B cell (primary cell): ENCODE data around the gene CNGA1. TPM values are rescaled to one million over a fixed set of nuclear protein-coding genes. Genes with fewer than 3 reads are reported as not detected.
A peak's percentile ranks its signal among the peaks of the same experiment; 100 is the strongest.

Experiments
- ATAC-seq: fragments of 200-7000 bp; cut with Tn5 transposase; one replicate; pipeline ENCODE4 v1.10.0; 2021; ENCODE audit warnings: low read depth, mild to moderate bottlenecking, moderate number of reproducible peaks, moderate library complexity
- CTCF ChIA-PET: fragments of 350-600 bp; sonication (Branson Sonifier 250); formaldehyde crosslinking; loops from one replicate; lab custom pipeline; 2021; ENCODE audit warnings: antibody characterized with exemption, inconsistent platforms; lab: Charles Lee
- POLR2A ChIA-PET: fragments of 350-600 bp; sonication (Branson Sonifier 250); formaldehyde crosslinking; loops from one replicate; lab custom pipeline; 2021; ENCODE audit warnings: antibody characterized with exemption; lab: Charles Lee
- DNase-seq: peaks from one replicate; pipeline ENCODE4 v3.0.0; 2013
- H2AFZ ChIP-seq: 2 replicates; pipeline ENCODE4 v1.6.1; 2012; ENCODE audit warnings: mild to moderate bottlenecking, low read depth, low read length; ENCODE audit not compliant: insufficient read depth, poor library complexity, severe bottlenecking
- H3K27ac ChIP-seq, 2 donors: 1 replicate in 1 of 2; 2 replicates in 1 of 2; pipeline ENCODE4 v1.5.1; 2012 to 2013; ENCODE audit warnings: low read length in 2 of 2, mild to moderate bottlenecking in 2 of 2, moderate library complexity in 1 of 2
- H3K27me3 ChIP-seq, 4 experiments: fragments of 200-600 bp in 1 of 4; sonication (generic) in 1 of 4; replicated peaks in 1 of 4; 1 replicate in 2 of 4; 2 replicates in 2 of 4; pipeline versions ENCODE4 v1.6.1 to v1.7.0; 2013 to 2016; ENCODE audit warnings: low read length in 3 of 4, mild to moderate bottlenecking in 2 of 4, mixed read lengths in 1 of 4, moderate library complexity in 1 of 4; ENCODE audit not compliant: insufficient read depth in 4 of 4, control insufficient read depth in 3 of 4; ENCODE audit errors: control extremely low read depth in 1 of 4
- H3K36me3 ChIP-seq, 2 experiments: replicated peaks in 1 of 2; 1 replicate in 1 of 2; 2 replicates in 1 of 2; pipeline versions ENCODE4 v1.6.1 to v1.7.1; 2013; ENCODE audit warnings: low read length in 1 of 2; ENCODE audit not compliant: insufficient read depth in 2 of 2, control insufficient read depth in 1 of 2; ENCODE audit errors: control extremely low read depth in 1 of 2, extremely low read depth in 1 of 2
- H3K4me1 ChIP-seq, 2 donors: fragments of 200-600 bp in 1 of 2; sonication (generic) in 1 of 2; 1 replicate in 1 of 2; 2 replicates in 1 of 2; pipeline versions ENCODE4 v1.5.1 to v1.6.1; 2013 to 2017; ENCODE audit warnings: low read length in 2 of 2; ENCODE audit not compliant: control insufficient read depth in 2 of 2, insufficient read depth in 2 of 2
- H3K4me2 ChIP-seq: replicated peaks from 2 replicates; pipeline ENCODE3; 2012; ENCODE audit warnings: mild to moderate bottlenecking, low read depth, low read length; ENCODE audit not compliant: poor library complexity, severe bottlenecking
- H3K4me3 ChIP-seq, 5 experiments: fragments of 200-600 bp in 1 of 5; sonication (generic) in 1 of 5; 1 replicate in 3 of 5; 2 replicates in 2 of 5; pipeline versions ENCODE4 v1.5.1 to v1.7.0; 2011 to 2016; ENCODE audit warnings: low read length in 4 of 5, mild to moderate bottlenecking in 4 of 5, low read depth in 2 of 5, control low read depth in 1 of 5, moderate library complexity in 1 of 5; ENCODE audit not compliant: insufficient read depth in 1 of 5; ENCODE audit errors: control extremely low read depth in 1 of 5, extremely low read depth in 1 of 5
- H3K79me2 ChIP-seq: fragments of 200-600 bp; sonication (generic); one replicate; pipeline ENCODE4 v1.6.0; 2016; ENCODE audit warnings: low read length; ENCODE audit not compliant: control insufficient read depth, insufficient read depth
- H3K9ac ChIP-seq: fragments of 200-600 bp; sonication (generic); 2 replicates; pipeline ENCODE4 v1.6.1; 2017; ENCODE audit warnings: mild to moderate bottlenecking, low read length, moderate library complexity
- H3K9me3 ChIP-seq, 3 donors: one replicate each; pipeline versions ENCODE4 v1.6.1 to v1.7.1; 2013; ENCODE audit warnings: low read length in 2 of 3; ENCODE audit not compliant: control insufficient read depth in 2 of 3, insufficient read depth in 1 of 3; ENCODE audit errors: control extremely low read depth in 1 of 3
- H4K20me1 ChIP-seq: 2 replicates; pipeline ENCODE4 v1.6.0; 2012; ENCODE audit warnings: mild to moderate bottlenecking, low read length; ENCODE audit not compliant: insufficient read depth, control insufficient read depth, poor library complexity, severe bottlenecking
- H3K27ac Mint-ChIP-seq: one replicate; pipeline ENCODE4 v1.8.0; 2021; ENCODE audit warnings: mixed read lengths
- H3K27me3 Mint-ChIP-seq: one replicate; pipeline ENCODE4 v1.8.0; 2021; ENCODE audit warnings: mixed read lengths
- H3K4me1 Mint-ChIP-seq: one replicate; pipeline ENCODE4 v1.8.0; 2021; ENCODE audit warnings: mixed read lengths
- H3K4me3 Mint-ChIP-seq: one replicate; pipeline ENCODE4 v1.8.0; 2021; ENCODE audit warnings: mixed read lengths
- H3K9me3 Mint-ChIP-seq: one replicate; pipeline ENCODE4 v1.8.0; 2022; ENCODE audit warnings: mixed read lengths; ENCODE audit not compliant: insufficient read depth
- EZH2 ChIP-seq: IDR thresholded peaks from 2 replicates; pipeline ENCODE4 v1.6.1; 2012; ENCODE audit warnings: borderline replicate concordance, low read depth, mild to moderate bottlenecking, moderate library complexity, low read length; ENCODE audit not compliant: insufficient read depth, poor library complexity, severe bottlenecking
- WGBS: methylation state at CpG from one replicate; pipeline ENCODE4 v1.1.5; 2013; ENCODE audit warnings: missing lambda C conversion rate; ENCODE audit not compliant: insufficient coverage; 5-methylcytosine and 5-hydroxymethylcytosine counted together
- intact Hi-C: fragments of 100-400 bp; cut with micrococcal nuclease; formaldehyde crosslinking; loops from one replicate; pipeline ENCODE4 v1.10.0; 2022
- polyA plus RNA-seq: library from polyadenylated mRNA; depleted of rRNA; stranded (reverse); fragments of >200 nt; gene quantifications from 2 replicates; pipeline ENCODE4 v1.2.3, GENCODE V29; 2012
- total RNA-seq, 2 donors: library from RNA; stranded (reverse); fragments of 120-200 nt in 1 of 2; gene quantifications; 1 replicate in 1 of 2; 2 replicates in 1 of 2; pipeline versions ENCODE4 v1.2.3 to v1.2.4, GENCODE V29; 2013 to 2022
- TF ChIP-seq, protein P1 (sequence below): fragments of 200-600 bp; IDR thresholded peaks from one replicate; pipeline ENCODE4 v1.8.0; 2022; ENCODE audit warnings: antibody characterized with exemption, mild to moderate bottlenecking

The CNGA1 gene
- total and polyA plus RNA-seq, 2 donors (not counting 1 experiment from before 2014, with no cell fraction given), result not detected

- ChIA-PET CTCF (interaction anchor here (0.7 to 7.4 kb wide), 8 partner anchors 12 to 114 kb away, joined by 3 to 86 read pairs (median 4); no protein-coding TSS in a partner anchor), POLR2A (interaction anchor here (0.7 kb wide), 1 partner anchor 15 kb away, joined by 3 read pairs; no protein-coding TSS in a partner anchor)
- Histone ChIP-seq H3K27ac (no peak overlapping the region), H4K20me1 (peaks cover 7% of the 10 kb centered on the region), H3K36me3 (no peaks in the 10 kb centered on the region), H3K4me3 (peak overlapping the region in 2 of 5 experiments; percentile 8 to 31), H3K4me2 (peak overlapping the region; percentile 72), H2AFZ (no peak overlapping the region), H3K79me2 (no peaks in the 10 kb centered on the region), H3K9ac (peak overlapping the region; percentile 19), H3K4me1 (peaks cover 58 to 60% of the 10 kb centered on the region in 2 donors), H3K27me3 (peaks cover 0 to 41% (median 19%) of the 10 kb centered on the region in 4 experiments), H3K9me3 (peaks cover 0 to 4% (median 0%) of the 10 kb centered on the region in 3 donors)
- ATAC-seq (peak; percentile 95), DNase-seq (peak; percentile 87)
- Mint-ChIP-seq H3K27ac (peak overlapping the region; percentile 17), H3K4me3 (peak overlapping the region; percentile 57), H3K9me3 (no peaks in the 10 kb centered on the region), H3K27me3 (peaks cover 49% of the 10 kb centered on the region), H3K4me1 (peaks cover 59% of the 10 kb centered on the region)
- WGBS, result 0% methylated on average over 3 of the region's 3 CpGs
- TF ChIP-seq, protein P1, sequence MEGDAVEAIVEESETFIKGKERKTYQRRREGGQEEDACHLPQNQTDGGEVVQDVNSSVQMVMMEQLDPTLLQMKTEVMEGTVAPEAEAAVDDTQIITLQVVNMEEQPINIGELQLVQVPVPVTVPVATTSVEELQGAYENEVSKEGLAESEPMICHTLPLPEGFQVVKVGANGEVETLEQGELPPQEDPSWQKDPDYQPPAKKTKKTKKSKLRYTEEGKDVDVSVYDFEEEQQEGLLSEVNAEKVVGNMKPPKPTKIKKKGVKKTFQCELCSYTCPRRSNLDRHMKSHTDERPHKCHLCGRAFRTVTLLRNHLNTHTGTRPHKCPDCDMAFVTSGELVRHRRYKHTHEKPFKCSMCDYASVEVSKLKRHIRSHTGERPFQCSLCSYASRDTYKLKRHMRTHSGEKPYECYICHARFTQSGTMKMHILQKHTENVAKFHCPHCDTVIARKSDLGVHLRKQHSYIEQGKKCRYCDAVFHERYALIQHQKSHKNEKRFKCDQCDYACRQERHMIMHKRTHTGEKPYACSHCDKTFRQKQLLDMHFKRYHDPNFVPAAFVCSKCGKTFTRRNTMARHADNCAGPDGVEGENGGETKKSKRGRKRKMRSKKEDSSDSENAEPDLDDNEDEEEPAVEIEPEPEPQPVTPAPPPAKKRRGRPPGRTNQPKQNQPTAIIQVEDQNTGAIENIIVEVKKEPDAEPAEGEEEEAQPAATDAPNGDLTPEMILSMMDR, result no peak
- TF ChIP-seq EZH2, result no peak
- intact Hi-C loops, result loop anchor here (1.0 to 10.0 kb wide), 6 partner anchors 10 to 295 kb away; partner anchors contain the start of genes NFXL1, SLAIN2 and TEC
Observed at GRCh38 chr4:48047421-48047844, 31.0 kb upstream of the CNGA1 start.

GRCh38 chr4:48046059-48046458 is 29.6 kb upstream of the CNGA1 start:
- Mint-ChIP-seq H3K4me3 (peak overlapping the region; percentile 30), H3K9me3 (no peaks in the 10 kb centered on the region), H3K27ac (no peak overlapping the region), H3K4me1 (peaks cover 65% of the 10 kb centered on the region), H3K27me3 (peaks cover 49% of the 10 kb centered on the region)
- no peaks in the 10 kb centered on the region for H3K36me3 ChIP-seq
- H3K27ac ChIP-seq, result no peak overlapping the region
- peaks cover 7% of the 10 kb centered on the region for H4K20me1 ChIP-seq
- no peak overlapping the region for H3K4me3 ChIP-seq
- H2AFZ ChIP-seq, result no peak overlapping the region
- WGBS, result 25% methylated on average over 3 of the region's 3 CpGs
- no peak for TF ChIP-seq EZH2
- TF ChIP-seq, protein P1, result no peak
- peaks cover 0 to 35% (median 16%) of the 10 kb centered on the region in 4 experiments for H3K27me3 ChIP-seq
- no peak overlapping the region for H3K9ac ChIP-seq
- ATAC-seq, result no peak
- CTCF ChIA-PET, result interaction anchor here (1.1 to 7.4 kb wide), 5 partner anchors 11 to 41 kb away, joined by 3 to 86 read pairs (median 6); no protein-coding TSS in a partner anchor
- intact Hi-C loops, result loop anchor here (5.0 to 10.0 kb wide), 4 partner anchors 34 to 296 kb away; partner anchors contain the start of genes NFXL1 and SLAIN2
- POLR2A ChIA-PET, result no interaction called here
- no peak overlapping the region for H3K4me2 ChIP-seq
- peaks cover 58 to 65% of the 10 kb centered on the region in 2 donors for H3K4me1 ChIP-seq
- DNase-seq, result no peak
- no peaks in the 10 kb centered on the region for H3K79me2 ChIP-seq
- H3K9me3 ChIP-seq, result peaks cover 0 to 4% (median 0%) of the 10 kb centered on the region in 3 donors
